Sigmoid colon (tissue), 7 donors: ENCODE measurements around the gene PFKFB2. TPM values are rescaled to one million over a fixed set of nuclear protein-coding genes. Genes with fewer than 3 reads are reported as not detected.

Experiments
- DNase-seq: peaks from one replicate; pipeline ENCODE4 v3.0.0-alpha.2; 2019
- H3K27ac ChIP-seq, 4 donors: fragments of 200-600 bp; sonication (generic); one replicate each; pipeline ENCODE4 v1.5.1; 2016 to 2019; ENCODE audit warnings: mild to moderate bottlenecking in 1 of 4
- H3K27me3 ChIP-seq, 3 donors: fragments of 200-600 bp; sonication (generic); one replicate each; pipeline ENCODE4 v1.5.1; 2019; ENCODE audit warnings: mild to moderate bottlenecking in 1 of 3
- H3K36me3 ChIP-seq, 4 donors: fragments of 200-600 bp; sonication (generic); one replicate each; pipeline ENCODE4 v1.5.1; 2016 to 2019
- H3K4me1 ChIP-seq, 4 donors: fragments of 200-600 bp; sonication (generic); one replicate each; pipeline ENCODE4 v1.5.1; 2017 to 2019
- H3K4me3 ChIP-seq, 4 donors: fragments of 200-600 bp; sonication (generic); one replicate each; pipeline ENCODE4 v1.5.1; 2017 to 2019; ENCODE audit warnings: mild to moderate bottlenecking in 2 of 4, moderate library complexity in 1 of 4
- H3K9me3 ChIP-seq, 4 donors: fragments of 200-600 bp in 3 of 4; sonication (generic) in 3 of 4; one replicate each; pipeline versions ENCODE4 v1.5.1 to v1.6.1; 2013 to 2019
- CTCF ChIP-seq, 4 experiments: fragments of 450-650 bp in 3 of 4; fragments of 200-600 bp in 1 of 4; IDR thresholded peaks; one replicate each; pipeline ENCODE4 v1.5.1; 2016 to 2019; ENCODE audit warnings: antibody characterized with exemption in 4 of 4, mild to moderate bottlenecking in 3 of 4, moderate library complexity in 2 of 4
- EP300 ChIP-seq, 4 donors: sonication (generic); formaldehyde crosslinking; IDR thresholded peaks; one replicate each; pipeline ENCODE4 v1.6.1; 2017; ENCODE audit warnings: antibody characterized with exemption in 4 of 4
- POLR2A ChIP-seq, 2 donors: fragments of 450-650 bp; IDR thresholded peaks; one replicate each; pipeline ENCODE4 v1.6.1; 2016; ENCODE audit warnings: antibody characterized with exemption in 2 of 2, mild to moderate bottlenecking in 2 of 2, moderate library complexity in 2 of 2
- POLR2AphosphoS5 ChIP-seq, 4 donors: sonication (generic); formaldehyde crosslinking; IDR thresholded peaks; one replicate each; pipeline ENCODE4 v1.6.1; 2017; ENCODE audit warnings: antibody characterized with exemption in 4 of 4
- WGBS, 2 donors: extraction: QIAGEN DNeasy Blood & Tissue Kit; methylation state at CpG; one replicate each; pipeline ENCODE4 v1.1.7; 2013; 5-methylcytosine and 5-hydroxymethylcytosine counted together
- intact Hi-C: fragments of 100-400 bp; cut with DNase I; formaldehyde crosslinking; loops from one replicate; pipeline ENCODE4 v1.15.1; 2023
- polyA plus RNA-seq, 3 donors: library from polyadenylated mRNA; stranded (reverse); fragments of 200-250 nt; gene quantifications; one replicate each; pipeline ENCODE4 v1.2.3, GENCODE V29; 2013
- total RNA-seq, 4 donors: library from RNA; depleted of rRNA; stranded (reverse); fragments of >200 nt; gene quantifications; one replicate each; pipeline ENCODE4 v1.1.0, GENCODE V29; 2016
- donor health status: healthy with polysubstance abuse.
- donor health status: Bipolar disorder and iron deficiency.
- donor health status: healthy.

The PFKFB2 gene
- total and polyA plus RNA-seq, 7 donors: 5.0 to 24.9 (median 7.8) TPM

- Histone ChIP-seq H3K9me3 (no peaks in the 10 kb centered on the region), H3K27me3 (no peaks in the 10 kb centered on the region), H3K4me1 (no peaks in the 10 kb centered on the region), H3K36me3 (peaks cover 6 to 89% (median 29%) of the 10 kb centered on the region in 4 donors), H3K4me3 (no peak overlapping the region), H3K27ac (no peak overlapping the region)
- TF ChIP-seq POLR2A (IDR thresholded peaks at IDR 0.05) (no peak), POLR2AphosphoS5 (IDR thresholded peaks at IDR 0.05) (no peak), CTCF (IDR thresholded peaks at IDR 0.05) (no peak), EP300 (IDR thresholded peaks at IDR 0.05) (no peak)
- no peak for DNase-seq
- WGBS, 2 donors: 92 to 94% methylated on average over 5 of the region's 5 CpGs
- intact Hi-C loops: no loop called here
Observed at GRCh38 chr1:207069858-207070506, 16.9 kb downstream of the PFKFB2 start.

- 80 to 87% methylated on average over 4 of the region's 4 CpGs for WGBS, 2 donors
- intact Hi-C loops: no loop called here
- no peak for DNase-seq
- peaks cover 6 to 81% (median 25%) of the 10 kb centered on the region in 4 donors for H3K36me3 ChIP-seq
- H3K27ac ChIP-seq: no peak overlapping the region
- TF ChIP-seq POLR2A (IDR thresholded peaks at IDR 0.05): no peak
- TF ChIP-seq CTCF (IDR thresholded peaks at IDR 0.05): no peak
- TF ChIP-seq POLR2AphosphoS5 (IDR thresholded peaks at IDR 0.05): no peak
- TF ChIP-seq EP300 (IDR thresholded peaks at IDR 0.05): no peak
- H3K4me1 ChIP-seq: no peaks in the 10 kb centered on the region
- H3K4me3 ChIP-seq: no peak overlapping the region
- no peaks in the 10 kb centered on the region for H3K27me3 ChIP-seq
- H3K9me3 ChIP-seq: no peaks in the 10 kb centered on the region
Observed at GRCh38 chr1:207070811-207071210, 17.7 kb downstream of the PFKFB2 start.

GRCh38 chr1:207071426-207071825, 18.4 kb downstream of the PFKFB2 start:
- Histone ChIP-seq H3K4me3 (no peak overlapping the region), H3K27me3 (no peaks in the 10 kb centered on the region), H3K9me3 (no peaks in the 10 kb centered on the region), H3K4me1 (no peaks in the 10 kb centered on the region), H3K27ac (no peak overlapping the region), H3K36me3 (peaks cover 6 to 75% (median 25%) of the 10 kb centered on the region in 4 donors)
- WGBS, 2 donors: 77 to 89% methylated on average over 6 of the region's 6 CpGs
- TF ChIP-seq POLR2A (IDR thresholded peaks at IDR 0.05) (no peak), POLR2AphosphoS5 (IDR thresholded peaks at IDR 0.05) (no peak), CTCF (IDR thresholded peaks at IDR 0.05) (no peak), EP300 (IDR thresholded peaks at IDR 0.05) (no peak)
- intact Hi-C loops: no loop called here
- DNase-seq: no peak

- no peak for DNase-seq
- no peak for TF ChIP-seq CTCF (IDR thresholded peaks at IDR 0.05)
- no peak for TF ChIP-seq POLR2AphosphoS5 (IDR thresholded peaks at IDR 0.05)
- no peak for TF ChIP-seq EP300 (IDR thresholded peaks at IDR 0.05)
- no peak for TF ChIP-seq POLR2A (IDR thresholded peaks at IDR 0.05)
- Histone ChIP-seq H3K9me3 (no peaks in the 10 kb centered on the region), H3K27ac (no peak overlapping the region), H3K4me3 (no peak overlapping the region), H3K4me1 (peaks cover 0 to 5% (median 0%) of the 10 kb centered on the region in 4 donors), H3K27me3 (no peaks in the 10 kb centered on the region), H3K36me3 (peaks cover 6 to 67% (median 23%) of the 10 kb centered on the region in 4 donors)
- 78 to 90% methylated on average over 8 of the region's 8 CpGs for WGBS, 2 donors
- intact Hi-C loops: no loop called here
Observed at GRCh38 chr1:207072233-207072632, 19.2 kb downstream of the PFKFB2 start.
